Activated B cell treated with CpG ODN at 0.5 μM for 24 hours (primary cell): Measurements from ENCODE around the gene TNNT1. TPM values are rescaled to one million over a fixed set of nuclear protein-coding genes. Genes with fewer than 3 reads are reported as not detected.
A peak's percentile ranks its signal among the peaks of the same experiment; 100 is the strongest.

Experiments used
- ATAC-seq: fragments of 200-7000 bp; cut with Tn5 transposase; one replicate; pipeline ENCODE4 v1.10.0; 2021; ENCODE audit warnings: low read depth, mild to moderate bottlenecking, moderate library complexity
- CTCF ChIA-PET: fragments of 350-600 bp; sonication (Branson Sonifier 250); formaldehyde crosslinking; loops from one replicate; lab custom pipeline; 2021; ENCODE audit warnings: antibody characterized with exemption; lab: Charles Lee
- POLR2A ChIA-PET: fragments of 350-600 bp; sonication (Branson Sonifier 250); formaldehyde crosslinking; loops from one replicate; lab custom pipeline; 2021; ENCODE audit warnings: antibody characterized with exemption; lab: Charles Lee
- DNase-seq: peaks from one replicate; pipeline ENCODE4 v3.0.0; 2022
- H3K27ac Mint-ChIP-seq: one replicate; pipeline ENCODE4 v1.8.0; 2020; ENCODE audit warnings: mixed read lengths
- H3K27me3 Mint-ChIP-seq: one replicate; pipeline ENCODE4 v1.8.0; 2021; ENCODE audit warnings: mixed read lengths
- H3K36me3 Mint-ChIP-seq: one replicate; pipeline ENCODE4 v1.8.0; 2021; ENCODE audit warnings: low read depth, mixed read lengths
- H3K4me1 Mint-ChIP-seq: one replicate; pipeline ENCODE4 v1.8.0; 2021; ENCODE audit warnings: mixed read lengths
- H3K4me3 Mint-ChIP-seq: one replicate; pipeline ENCODE4 v1.8.0; 2020; ENCODE audit warnings: mild to moderate bottlenecking, mixed read lengths
- H3K9me3 Mint-ChIP-seq: one replicate; pipeline ENCODE4 v1.8.0; 2020; ENCODE audit warnings: mixed read lengths
- intact Hi-C: fragments of 100-400 bp; cut with micrococcal nuclease; formaldehyde crosslinking; loops from one replicate; pipeline ENCODE4 v1.15.1; 2024
- total RNA-seq: library from RNA; stranded (reverse); gene quantifications from 2 replicates; pipeline ENCODE4 v1.2.3, GENCODE V29; 2022
- TF ChIP-seq, protein P1 (sequence below): fragments of 200-600 bp; IDR thresholded peaks from one replicate; pipeline ENCODE4 v1.8.0; 2022; ENCODE audit warnings: antibody characterized with exemption, mild to moderate bottlenecking

TNNT1 gene
- total RNA-seq, 1 donor from 2014 or later: not detected

DNA sequence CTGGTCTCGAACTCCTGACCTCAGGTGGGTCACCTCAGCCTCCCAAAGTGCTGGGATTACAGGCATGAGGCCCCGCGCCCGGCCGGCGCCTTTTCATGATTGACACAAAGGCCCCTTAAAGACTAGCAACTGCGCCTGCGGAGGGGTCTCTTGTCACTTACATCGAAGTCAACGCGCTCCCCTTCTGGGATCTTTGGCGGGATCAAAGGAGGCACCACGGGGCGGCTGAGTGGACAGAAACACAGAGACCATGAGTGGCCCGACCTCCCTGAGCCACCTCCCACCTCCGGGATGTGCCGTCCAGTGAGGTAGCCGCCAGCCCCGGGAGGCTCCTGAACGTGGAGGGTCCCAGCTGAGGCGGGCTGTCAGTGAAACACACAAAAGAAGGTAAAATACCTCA, 7.3 kb downstream of the TNNT1 start:
- no peak for DNase-seq
- CTCF ChIA-PET: interaction anchor here (0.7 to 6.1 kb wide), 21 partner anchors 24 to 530 kb away, joined by 3 to 82 read pairs (median 5); partner anchors contain the start of genes KMT5C, NAT14, PPP1R12C and TMEM238

DNA sequence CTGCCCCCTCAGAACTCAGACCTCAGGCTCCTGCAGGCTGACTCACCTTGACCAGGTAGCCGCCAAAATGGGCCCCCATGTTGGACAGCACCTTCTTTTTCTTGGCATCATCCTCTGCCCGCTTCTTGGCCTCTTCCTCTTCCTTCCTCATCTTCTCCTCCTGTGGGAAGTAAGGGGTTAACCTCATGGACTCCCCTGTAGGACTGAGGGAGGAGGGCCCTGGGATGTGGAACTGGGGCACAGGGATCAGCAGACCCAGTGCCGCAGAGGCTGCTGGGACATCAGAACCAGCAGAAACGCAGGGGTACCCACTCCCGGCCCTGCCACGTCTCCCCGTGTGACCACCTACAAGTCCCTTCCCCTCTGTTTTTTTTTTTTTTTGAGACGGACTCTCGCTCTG, 11.1 kb downstream of the TNNT1 start:
- H3K9me3 Mint-ChIP-seq: no peaks in the 10 kb centered on the region
- H3K4me1 Mint-ChIP-seq: peaks cover 9% of the 10 kb centered on the region
- ChIA-PET POLR2A (no interaction called here), CTCF (no interaction called here)
- DNase-seq: no peak
- H3K27me3 Mint-ChIP-seq: peaks cover 31% of the 10 kb centered on the region
- no peaks in the 10 kb centered on the region for H3K36me3 Mint-ChIP-seq
- TF ChIP-seq, protein P1, sequence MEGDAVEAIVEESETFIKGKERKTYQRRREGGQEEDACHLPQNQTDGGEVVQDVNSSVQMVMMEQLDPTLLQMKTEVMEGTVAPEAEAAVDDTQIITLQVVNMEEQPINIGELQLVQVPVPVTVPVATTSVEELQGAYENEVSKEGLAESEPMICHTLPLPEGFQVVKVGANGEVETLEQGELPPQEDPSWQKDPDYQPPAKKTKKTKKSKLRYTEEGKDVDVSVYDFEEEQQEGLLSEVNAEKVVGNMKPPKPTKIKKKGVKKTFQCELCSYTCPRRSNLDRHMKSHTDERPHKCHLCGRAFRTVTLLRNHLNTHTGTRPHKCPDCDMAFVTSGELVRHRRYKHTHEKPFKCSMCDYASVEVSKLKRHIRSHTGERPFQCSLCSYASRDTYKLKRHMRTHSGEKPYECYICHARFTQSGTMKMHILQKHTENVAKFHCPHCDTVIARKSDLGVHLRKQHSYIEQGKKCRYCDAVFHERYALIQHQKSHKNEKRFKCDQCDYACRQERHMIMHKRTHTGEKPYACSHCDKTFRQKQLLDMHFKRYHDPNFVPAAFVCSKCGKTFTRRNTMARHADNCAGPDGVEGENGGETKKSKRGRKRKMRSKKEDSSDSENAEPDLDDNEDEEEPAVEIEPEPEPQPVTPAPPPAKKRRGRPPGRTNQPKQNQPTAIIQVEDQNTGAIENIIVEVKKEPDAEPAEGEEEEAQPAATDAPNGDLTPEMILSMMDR: no peak
- no peak overlapping the region for H3K27ac Mint-ChIP-seq
- ATAC-seq: no peak
- H3K4me3 Mint-ChIP-seq: no peak overlapping the region
- intact Hi-C loops: no loop called here

More for the DNA sequence above, 7.3 kb downstream of the TNNT1 start:
- H3K27me3 Mint-ChIP-seq: peaks cover 51% of the 10 kb centered on the region
- intact Hi-C loops: loop anchor here (1.0 to 5.0 kb wide), 5 partner anchors 161 to 491 kb away; no protein-coding TSS in a partner anchor
- peaks cover 6% of the 10 kb centered on the region for H3K4me1 Mint-ChIP-seq
- POLR2A ChIA-PET: interaction anchor here (0.7 to 1.4 kb wide), 8 partner anchors 24 to 1173 kb away, joined by 3 to 13 read pairs (median 4); partner anchors contain the start of genes PPP1R12C and ZNF628
- H3K9me3 Mint-ChIP-seq: no peaks in the 10 kb centered on the region
- no peak overlapping the region for H3K4me3 Mint-ChIP-seq
- H3K36me3 Mint-ChIP-seq: no peaks in the 10 kb centered on the region
- TF ChIP-seq, protein P1: no peak
- no peak for ATAC-seq
- H3K27ac Mint-ChIP-seq: no peak overlapping the region

DNA sequence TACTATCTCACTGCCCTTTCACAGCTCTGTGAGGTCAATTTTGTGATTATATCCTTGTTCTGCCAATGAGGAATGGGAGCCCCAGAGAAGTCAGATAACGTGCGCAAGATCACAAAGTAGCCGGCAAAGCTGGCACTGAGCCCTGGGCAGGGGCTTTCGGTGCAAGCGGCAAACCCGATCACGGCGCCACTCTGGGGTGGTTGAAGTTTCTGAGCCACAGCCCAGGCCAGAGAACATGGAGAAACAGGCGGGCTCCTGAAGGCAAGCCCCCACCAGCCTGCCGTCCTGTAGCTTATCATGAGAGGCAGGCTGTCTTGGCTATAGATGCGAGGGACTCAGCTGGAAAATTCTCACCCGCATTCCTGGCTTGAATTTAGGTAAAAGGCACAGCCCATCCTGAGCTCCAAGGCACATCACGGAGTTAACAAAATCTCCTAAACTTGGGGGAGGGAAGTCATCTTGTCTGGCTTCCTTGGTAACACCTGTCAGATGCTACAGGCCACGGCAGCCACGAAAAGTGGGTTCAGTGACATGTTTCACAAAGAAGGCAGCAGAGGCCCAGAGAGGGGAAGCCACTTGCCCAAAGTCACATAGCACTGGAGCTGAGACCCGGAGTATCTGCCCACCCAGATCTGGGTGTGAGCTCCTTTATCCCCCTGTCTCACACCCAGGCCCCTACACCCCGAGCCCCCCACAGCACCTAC, 12.5 kb downstream of the TNNT1 start:
- H3K4me3 Mint-ChIP-seq: no peak overlapping the region
- ATAC-seq: no peak
- no peak overlapping the region for H3K27ac Mint-ChIP-seq
- peaks cover 9% of the 10 kb centered on the region for H3K4me1 Mint-ChIP-seq
- POLR2A ChIA-PET: interaction anchor here (0.5 kb wide), 1 partner anchor 310 kb away, joined by 5 read pairs; no protein-coding TSS in a partner anchor
- H3K27me3 Mint-ChIP-seq: peaks cover 33% of the 10 kb centered on the region
- DNase-seq: no peak
- CTCF ChIA-PET: no interaction called here
- intact Hi-C loops: no loop called here
- no peaks in the 10 kb centered on the region for H3K9me3 Mint-ChIP-seq
- H3K36me3 Mint-ChIP-seq: no peaks in the 10 kb centered on the region
- TF ChIP-seq, protein P1: no peak

DNA sequence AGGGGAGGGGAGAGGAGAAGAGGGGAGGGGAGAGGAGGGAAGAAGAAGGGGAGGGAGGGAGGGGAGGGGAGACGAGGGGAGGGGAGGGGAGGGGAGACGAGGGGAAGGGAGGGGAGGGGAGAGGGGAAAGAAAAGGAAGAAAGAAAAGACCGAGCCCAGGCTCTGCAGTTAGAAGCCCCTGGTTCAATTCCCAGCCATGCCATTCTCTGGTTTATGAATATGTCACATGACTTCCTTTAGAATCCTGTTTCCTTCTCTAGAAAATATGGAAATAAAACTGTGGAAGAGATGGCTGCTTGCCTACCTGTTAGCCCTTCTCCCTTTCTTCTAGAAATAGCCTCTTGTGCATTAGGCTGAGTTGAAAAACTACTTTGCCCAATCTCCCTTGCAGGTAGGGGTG, 14.3 kb downstream of the TNNT1 start:
- CTCF ChIA-PET: no interaction called here
- TF ChIP-seq, protein P1: no peak
- no peaks in the 10 kb centered on the region for H3K36me3 Mint-ChIP-seq

DNA sequence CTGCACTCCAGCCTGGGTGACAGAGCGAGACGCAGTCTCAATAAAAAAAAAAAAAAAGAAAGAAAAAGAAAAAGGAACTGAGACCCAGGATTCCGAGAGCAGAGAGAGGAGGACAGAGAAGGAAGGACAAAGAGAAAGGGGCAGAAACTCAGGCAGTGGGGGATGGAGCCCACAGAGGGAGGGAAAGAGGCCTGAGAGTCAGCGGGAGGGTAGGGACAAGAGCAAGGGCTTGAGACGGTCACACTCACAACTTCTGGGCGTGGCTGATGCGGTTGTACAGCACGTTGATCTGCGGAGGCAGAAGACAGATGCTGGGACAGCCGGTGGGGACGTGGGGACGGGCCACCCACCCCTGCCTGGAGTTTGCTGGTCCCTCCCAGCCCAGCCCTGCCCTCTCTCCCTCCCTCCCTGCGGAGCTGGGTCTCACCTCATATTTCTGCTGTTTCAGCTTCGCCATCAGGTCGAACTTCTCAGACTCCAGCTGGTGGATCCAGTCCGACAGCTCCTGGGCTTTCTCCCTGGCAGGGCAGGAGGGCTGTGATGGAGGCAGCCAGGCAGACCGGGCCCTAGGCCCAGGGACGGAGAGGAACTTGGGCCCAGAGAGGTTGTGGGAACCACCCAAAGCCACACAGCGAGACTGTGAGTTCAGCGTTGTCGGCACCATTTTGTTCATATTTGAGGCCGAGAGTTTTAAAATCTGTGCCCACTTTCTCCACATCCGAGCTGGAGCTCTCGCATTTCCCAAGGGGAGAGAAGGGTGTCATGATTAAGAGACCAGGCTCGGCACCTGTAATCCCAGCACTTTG, 15.2 kb downstream of the TNNT1 start:
- ChIA-PET CTCF (interaction anchor here (1.0 kb wide), 2 partner anchors 46 to 656 kb away, joined by 3 read pairs; no protein-coding TSS in a partner anchor), POLR2A (no interaction called here)
- H3K27me3 Mint-ChIP-seq: peaks cover 30% of the 10 kb centered on the region
- peaks cover 5% of the 10 kb centered on the region for H3K4me1 Mint-ChIP-seq
- ATAC-seq (peak; percentile 45), DNase-seq (no peak)
- TF ChIP-seq, protein P1: no peak
- intact Hi-C loops: no loop called here
- H3K27ac Mint-ChIP-seq: no peak overlapping the region
- no peaks in the 10 kb centered on the region for H3K36me3 Mint-ChIP-seq
- H3K4me3 Mint-ChIP-seq: no peak overlapping the region
- no peaks in the 10 kb centered on the region for H3K9me3 Mint-ChIP-seq

More for the DNA sequence above, 14.3 kb downstream of the TNNT1 start:
- ATAC-seq (no peak), DNase-seq (no peak)
- H3K4me1 Mint-ChIP-seq: peaks cover 5% of the 10 kb centered on the region
- no peak overlapping the region for H3K4me3 Mint-ChIP-seq
- POLR2A ChIA-PET: no interaction called here
- H3K27me3 Mint-ChIP-seq: peaks cover 32% of the 10 kb centered on the region
- intact Hi-C loops: no loop called here
- H3K27ac Mint-ChIP-seq: no peak overlapping the region
- no peaks in the 10 kb centered on the region for H3K9me3 Mint-ChIP-seq
